Loucy (cell line): ENCODE results near the gene SNTB2.

ENCODE experiments used
- EZH2phosphoT487 ChIP-seq: fragments of 200-600 bp; IDR thresholded peaks from 2 replicates; pipeline ENCODE4 v1.6.1; 2018; ENCODE audit warnings: antibody characterized with exemption, mild to moderate bottlenecking, moderate library complexity, borderline replicate concordance
- TF ChIP-seq, protein P1 (sequence below): fragments of 200-600 bp; sonication (generic); conservative IDR thresholded peaks from 2 replicates; pipeline ENCODE4 v1.5.1; 2014; ENCODE audit warnings: mild to moderate bottlenecking, antibody characterized with exemption, low read length

- no peak for TF ChIP-seq EZH2phosphoT487
- TF ChIP-seq, protein P1, sequence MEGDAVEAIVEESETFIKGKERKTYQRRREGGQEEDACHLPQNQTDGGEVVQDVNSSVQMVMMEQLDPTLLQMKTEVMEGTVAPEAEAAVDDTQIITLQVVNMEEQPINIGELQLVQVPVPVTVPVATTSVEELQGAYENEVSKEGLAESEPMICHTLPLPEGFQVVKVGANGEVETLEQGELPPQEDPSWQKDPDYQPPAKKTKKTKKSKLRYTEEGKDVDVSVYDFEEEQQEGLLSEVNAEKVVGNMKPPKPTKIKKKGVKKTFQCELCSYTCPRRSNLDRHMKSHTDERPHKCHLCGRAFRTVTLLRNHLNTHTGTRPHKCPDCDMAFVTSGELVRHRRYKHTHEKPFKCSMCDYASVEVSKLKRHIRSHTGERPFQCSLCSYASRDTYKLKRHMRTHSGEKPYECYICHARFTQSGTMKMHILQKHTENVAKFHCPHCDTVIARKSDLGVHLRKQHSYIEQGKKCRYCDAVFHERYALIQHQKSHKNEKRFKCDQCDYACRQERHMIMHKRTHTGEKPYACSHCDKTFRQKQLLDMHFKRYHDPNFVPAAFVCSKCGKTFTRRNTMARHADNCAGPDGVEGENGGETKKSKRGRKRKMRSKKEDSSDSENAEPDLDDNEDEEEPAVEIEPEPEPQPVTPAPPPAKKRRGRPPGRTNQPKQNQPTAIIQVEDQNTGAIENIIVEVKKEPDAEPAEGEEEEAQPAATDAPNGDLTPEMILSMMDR, result no peak
These were observed 79.5 kb downstream of the SNTB2 start for GRCh38 chr16:69266334-69267063.
